ENCODE measurements around the gene FUT1. TPM values are rescaled to one million over a fixed set of nuclear protein-coding genes. Genes with fewer than 3 reads are reported as not detected.

FUT1 gene
- total and polyA plus RNA-seq, 2 of the 8 experiments (the other 6 are each of a cell fraction or from before 2014, with no cell fraction given) = 7.4 to 12.9 TPM

- CTCF ChIA-PET (ENCODE audit: partially characterized antibody) = interaction anchor here (1.8 to 9.4 kb wide), 2 partner anchors 9 to 28 kb away, joined by 15 to 42 read pairs; no protein-coding TSS in a partner anchor
Observed at GRCh38 chr19:48702701-48703100, 49.7 kb downstream of the FUT1 start.

More at GRCh38 chr19:48702701-48703100, 49.7 kb downstream of the FUT1 start:
- WGBS, 2 experiments (ENCODE audit: extremely low coverage in 1 of 2, insufficient coverage in 1 of 2, insufficient read length in 1 of 2, insufficient replicate concordance in 2 of 2, low coverage in 1 of 2, low lambda C conversion rate in 2 of 2, missing lambda C conversion rate in 1 of 2) = 94% methylated on average over 13 of the region's 13 CpGs; no CpG with 5 or more reads in 1 of the 2 experiments
- no peak overlapping the region for H2AK5ac ChIP-seq (ENCODE audit: low read depth, low read length)
- no peak overlapping the region for H2BK15ac ChIP-seq (ENCODE audit: low read length)
- no peak overlapping the region for H3K4me2 ChIP-seq (ENCODE audit: insufficient read depth in 1 of 2, low read depth in 2 of 2, low read length in 2 of 2)
- H4K91ac ChIP-seq (replicated peaks; ENCODE audit: insufficient read length, low read length) = no peak overlapping the region
- H3K18ac ChIP-seq (ENCODE audit: extremely low read depth, low read length) = no peak overlapping the region
- no peak overlapping the region for H3K9ac ChIP-seq (replicated peaks in 1 of 4; ENCODE audit: extremely low read depth in 1 of 4, low read depth in 3 of 4, low read length in 3 of 4)
- H4K8ac ChIP-seq (ENCODE audit: extremely low read depth, insufficient read depth, low read length) = no peak overlapping the region
- no peaks in the 10 kb centered on the region for H3K4me1 ChIP-seq (replicated peaks in 1 of 4; ENCODE audit: control insufficient read depth in 3 of 4, insufficient read depth in 4 of 4, low read length in 3 of 4)
- H3K4ac ChIP-seq (replicated peaks; ENCODE audit: insufficient read length, low read depth, low read length) = no peak overlapping the region
- TF ChIP-seq E2F6 (IDR thresholded peaks at IDR 0.05) (no peak), HDAC6 (IDR thresholded peaks at IDR 0.05; ENCODE audit: low read depth, low read length) (no peak), CEBPB (IDR thresholded peaks at IDR 0.05; ENCODE audit: low read depth, low read length) (no peak), KDM1A (IDR thresholded peaks at IDR 0.05; ENCODE audit: borderline replicate concordance, low read length) (no peak), TBP (IDR thresholded peaks at IDR 0.05; ENCODE audit: low read depth, low read length) (no peak), PHF8 (conservative IDR thresholded peaks at IDR 0.05; ENCODE audit: low read depth, low read length) (no peak), SIRT6 (IDR thresholded peaks at IDR 0.05; ENCODE audit: low read length) (no peak), EZH2 (IDR thresholded peaks at IDR 0.05; ENCODE audit: low read depth, low read length, severe bottlenecking) (no peak), JUN (IDR thresholded peaks at IDR 0.05; ENCODE audit: low read depth, low read length) (no peak)
- DNase-seq (ENCODE audit: low read depth in 1 of 2, low spot score in 2 of 2) (no peak), FAIRE-seq (no peak)
- H4K5ac ChIP-seq (ENCODE audit: insufficient read length, low read depth, low read length) = no peak overlapping the region
- H2BK20ac ChIP-seq (ENCODE audit: low read length) = no peak overlapping the region
- POLR2A ChIA-PET (ENCODE audit: partially characterized antibody) = interaction anchor here (4.2 kb wide), 1 partner anchor 9 kb away, joined by 26 read pairs; no protein-coding TSS in a partner anchor
- peaks cover 0 to 8% (median 3%) of the 10 kb centered on the region in 4 experiments; a peak in 4 of 8 replicates for H3K36me3 ChIP-seq (ENCODE audit: control insufficient read depth in 2 of 4, insufficient read depth in 4 of 4, low read length in 3 of 4)
- H2BK120ac ChIP-seq (replicated peaks; ENCODE audit: low read depth, low read length) = no peak overlapping the region
- no peak overlapping the region for H2BK12ac ChIP-seq (ENCODE audit: low read depth, low read length)
- H2BK5ac ChIP-seq (ENCODE audit: low read depth, low read length) = no peak overlapping the region
- no peaks in the 10 kb centered on the region; the same call in 1 of the 2 replicates for H3K79me1 ChIP-seq (ENCODE audit: low read depth, low read length)
- H3K9me3 ChIP-seq (ENCODE audit: insufficient read depth in 2 of 2, low read depth in 1 of 2, low read length in 1 of 2) = peaks cover 0 to 4% of the 10 kb centered on the region in 2 experiments; a peak in 1 of 4 replicates
- H3K14ac ChIP-seq (ENCODE audit: insufficient read length) = no peak overlapping the region
- no peak overlapping the region for H3K4me3 ChIP-seq (ENCODE audit: extremely low read depth in 1 of 4, insufficient read depth in 2 of 4, low read depth in 3 of 4, low read length in 4 of 4)
- H4K20me1 ChIP-seq (replicated peaks in 1 of 2; ENCODE audit: control insufficient read depth in 1 of 2, insufficient read depth in 2 of 2, low read length in 2 of 2) = peaks cover 0 to 2% of the 10 kb centered on the region in 2 experiments
- H3K27me3 ChIP-seq (replicated peaks in 1 of 4; ENCODE audit: control insufficient read depth in 3 of 4, extremely low read depth in 1 of 4, insufficient read depth in 3 of 4, low read length in 3 of 4) = no peaks in the 10 kb centered on the region
- H3K23ac ChIP-seq (ENCODE audit: insufficient read length) = no peak overlapping the region
- H3K79me2 ChIP-seq (ENCODE audit: control insufficient read depth in 1 of 2, insufficient read depth in 2 of 2, low read length in 2 of 2) = no peaks in the 10 kb centered on the region
- H3K56ac ChIP-seq (replicated peaks; ENCODE audit: insufficient read length, low read depth, low read length) = no peak overlapping the region
- H2AFZ ChIP-seq (ENCODE audit: low read length) = no peak overlapping the region
- H3K23me2 ChIP-seq (ENCODE audit: low read depth, low read length) = 0 out of 2 replicates have a peak, but pooled peaks cover 2% of the 10 kb centered on the region
- H3K27ac ChIP-seq (ENCODE audit: low read depth, low read length) = no peak overlapping the region

Measured in H1 (cell line).